Heart left ventricle (tissue), 13 donors: ENCODE data around the gene MRPL32.

ENCODE experiments used
- CTCF ChIP-seq, 12 donors: fragments of 200-600 bp; sonication (generic) in 4 of 12; IDR thresholded peaks; one replicate each; pipeline versions ENCODE4 v1.5.0 to v1.8.0; 2018 to 2022; ENCODE audit warnings: antibody characterized with exemption in 12 of 12, mild to moderate bottlenecking in 5 of 12
- POLR2A ChIP-seq, 2 donors: fragments of 450-650 bp; IDR thresholded peaks; one replicate each; pipeline ENCODE4 v1.6.1; 2017; ENCODE audit warnings: antibody characterized with exemption in 2 of 2, mild to moderate bottlenecking in 2 of 2, moderate library complexity in 2 of 2
- donor health status: ischemic (EF 13 %, LVEDD 7.1; RV severe dilation, severe dysfunction).
- donor health status: DM: no; HTN: yes; CAD: no.
- donor health status: DM: no; HTN: no; CAD: no.
- donor health status: ischemic (EF 25% LVEDD 6.9; RV normal size, moderate dysfunction).
- donor health status: ischemic (EF 25% LVEDD 5.7; RV mildly dilated, moderate dysfunction).
- donor health status: ischemic (EF 35%, LVEDD 5.7; RV mildly dilated, moderate dysfunction).
- donor health status: nonischemic (EF 11% LVEDD 7.7; RV severe dilation, severe dysfunction).
- donor health status: DM: yes; HTN: yes; CAD: no.
- donor health status: PGD.
- donor health status: ischemic (EF 29% LVEDD 5.4; RV normal size, mild dysfunction).
- donor health status: nonischemic (EF 23%, LVEDD 6.1; RV moderate dilation, normal function).

- TF ChIP-seq CTCF (IDR thresholded peaks at IDR 0.05) = no peak
- no peak for TF ChIP-seq POLR2A (IDR thresholded peaks at IDR 0.05)
These were observed 29.0 kb downstream of the MRPL32 start for GRCh38 chr7:42961170-42961569.
